GM12878 (cell line): ENCODE data around the gene FARS2. TPM values are rescaled to one million over a fixed set of nuclear protein-coding genes. Genes with fewer than 3 reads are reported as not detected.
A peak's percentile ranks its signal among the peaks of the same experiment; 100 is the strongest.

Experiments used
- ATAC-seq: fragments of 200-7000 bp; cut with Tn5 transposase; 3 replicates; pipeline ENCODE4 v1.9.1; 2020; ENCODE audit warnings: mild to moderate bottlenecking, moderate library complexity
- BruUV-seq: library from RNA; stranded (reverse); fragments of 400-500 nt; replicated peaks from 2 replicates; lab custom pipeline; 2021; lab: Mats Ljungman, UMichigan
- CTCF ChIA-PET: fragments of 300-600 bp; sonication (Branson Sonifier 250); formaldehyde crosslinking; extraction: SDS; loops from one replicate; lab custom pipeline; 2021; ENCODE audit warnings: inconsistent platforms; lab: Yijun Ruan, JAX
- POLR2A ChIA-PET: fragments of 350-600 bp; formaldehyde crosslinking; extraction: SDS; loops from one replicate; lab custom pipeline; 2021; ENCODE audit warnings: inconsistent platforms; lab: Charles Lee
- RAD21 ChIA-PET: fragments of 300-600 bp; sonication (Branson Sonifier 250); formaldehyde crosslinking; loops from one replicate; lab custom pipeline; 2023; ENCODE audit warnings: antibody characterized with exemption; ENCODE audit not compliant: unreplicated experiment; lab: Charles Lee
- SMC1A ChIA-PET: fragments of 300-600 bp; sonication (Branson Sonifier 250); formaldehyde crosslinking; loops from one replicate; lab custom pipeline; 2023; ENCODE audit not compliant: unreplicated experiment, uncharacterized antibody; lab: Charles Lee
- DNase-seq: peaks from one replicate; pipeline ENCODE4 v3.0.0-alpha.2; 2011; ENCODE audit warnings: low read depth, low spot score
- FAIRE-seq: peaks from 3 replicates; lab custom pipeline; 2011; peaks lifted over from hg19 to GRCh38; lab: Jason Lieb, UNC
- H2AFZ ChIP-seq: 2 replicates; pipeline ENCODE4 v1.6.0; 2011; ENCODE audit warnings: low read depth, low read length, control low read depth; ENCODE audit not compliant: control insufficient read depth
- H3K27ac ChIP-seq: 2 replicates; pipeline ENCODE4 v1.5.1; 2011; ENCODE audit warnings: control low read depth; ENCODE audit not compliant: control insufficient read depth, insufficient read depth
- H3K27me3 ChIP-seq, 2 experiments: replicated peaks in 1 of 2; 2 replicates each; pipeline versions ENCODE4 v1.6.0 to v1.6.1; 2011; ENCODE audit warnings: low read length in 1 of 2; ENCODE audit not compliant: control insufficient read depth in 2 of 2, insufficient read depth in 2 of 2
- H3K36me3 ChIP-seq, 2 experiments: 2 replicates each; pipeline ENCODE4 v1.5.1; 2011; ENCODE audit warnings: low read length in 1 of 2; ENCODE audit not compliant: control insufficient read depth in 2 of 2, insufficient read depth in 2 of 2
- H3K4me1 ChIP-seq: 2 replicates; pipeline ENCODE4 v1.6.1; 2011; ENCODE audit warnings: mild to moderate bottlenecking, low read length, moderate library complexity, mixed read lengths; ENCODE audit not compliant: control insufficient read depth, insufficient read depth
- H3K4me2 ChIP-seq: 2 replicates; pipeline ENCODE4 v1.6.0; 2011; ENCODE audit warnings: control low read depth; ENCODE audit not compliant: control insufficient read depth, insufficient read depth
- H3K4me3 ChIP-seq: fragments of 200-600 bp; sonication (generic); 2 replicates; pipeline ENCODE4 v1.5.1; 2016
- H3K79me2 ChIP-seq: 2 replicates; pipeline ENCODE4 v1.6.0; 2011; ENCODE audit warnings: low read length; ENCODE audit not compliant: control insufficient read depth, insufficient read depth
- H3K9ac ChIP-seq: 2 replicates; pipeline ENCODE4 v1.8.0; 2011; ENCODE audit warnings: low read length, control low read depth, mixed read lengths; ENCODE audit not compliant: control insufficient read depth, insufficient read depth
- H3K9me3 ChIP-seq: replicated peaks from 3 replicates; pipeline ENCODE4 v1.5.1; 2011; ENCODE audit warnings: mild to moderate bottlenecking, low read length; ENCODE audit not compliant: control insufficient read depth, insufficient read depth
- H4K20me1 ChIP-seq: 2 replicates; pipeline ENCODE4 v1.6.0; 2011; ENCODE audit not compliant: control insufficient read depth, insufficient read depth
- CREB1 ChIP-seq: IDR thresholded peaks from 2 replicates; pipeline ENCODE4 v1.6.1; 2012; ENCODE audit warnings: low read depth, mild to moderate bottlenecking, inconsistent platforms
- CREM ChIP-seq: IDR thresholded peaks from 2 replicates; pipeline ENCODE4 v1.6.1; 2014; ENCODE audit warnings: antibody characterized with exemption, low read depth
- ETV6 ChIP-seq, 2 experiments: fragments of 450-650 bp in 1 of 2; IDR thresholded peaks in 1 of 2; conservative IDR thresholded peaks in 1 of 2; 2 replicates each; pipeline ENCODE4 v1.6.1; 2014; ENCODE audit warnings: antibody characterized with exemption in 1 of 2, borderline replicate concordance in 1 of 2, low read depth in 1 of 2, mild to moderate bottlenecking in 1 of 2, moderate library complexity in 1 of 2
- GABPA ChIP-seq: IDR thresholded peaks from 2 replicates; pipeline ENCODE4 v1.6.1; 2014; ENCODE audit warnings: antibody characterized with exemption, low read depth, mild to moderate bottlenecking, inconsistent platforms
- PAX5 ChIP-seq: IDR thresholded peaks from 2 replicates; pipeline ENCODE4 v1.6.1; 2011; ENCODE audit warnings: low read depth, low read length, borderline replicate concordance
- POLR2A ChIP-seq: IDR thresholded peaks from 2 replicates; pipeline ENCODE4 v1.6.1; 2011; ENCODE audit warnings: low read depth, mild to moderate bottlenecking, low read length
- SPI1 ChIP-seq: IDR thresholded peaks from 2 replicates; pipeline ENCODE4 v1.6.1; 2011; ENCODE audit warnings: low read depth, mild to moderate bottlenecking, low read length, moderate library complexity, borderline replicate concordance; ENCODE audit not compliant: insufficient read depth
- TCF12 ChIP-seq: IDR thresholded peaks from 2 replicates; pipeline ENCODE4 v1.6.1; 2011; ENCODE audit warnings: low read depth, mild to moderate bottlenecking, low read length
- YY1 ChIP-seq: IDR thresholded peaks from 2 replicates; pipeline ENCODE4 v1.6.1; 2011; ENCODE audit warnings: low read depth, mild to moderate bottlenecking, low read length
- WGBS: methylation state at CpG from one replicate; pipeline ENCODE4 v1.1.6; 2016; ENCODE audit warnings: low lambda C conversion rate; ENCODE audit not compliant: insufficient replicate concordance, insufficient coverage; ENCODE audit errors: missing lambda C conversion rate; 5-methylcytosine and 5-hydroxymethylcytosine counted together
- in situ Hi-C: fragments of 300-500 bp; cut with MboI; formaldehyde crosslinking; loops from 9 replicates; pipeline ENCODE4 v1.14.3; 2018; ENCODE audit warnings: mixed read lengths
- intact Hi-C: fragments of 100-400 bp; cut with micrococcal nuclease; formaldehyde crosslinking; loops from one replicate; pipeline ENCODE4 v1.14.2; 2022; ENCODE audit not compliant: unreplicated experiment
- polyA plus RNA-seq, 11 experiments: library from polyadenylated mRNA; depleted of rRNA in 4 of 11; unstranded in 6 of 11; stranded (reverse) in 5 of 11; fragments of >200 nt; fragmentation: Nextera tagmentation in 4 of 11; fragmentation: Illumina TruSeq in 1 of 11; extraction: Ambion mirVana in 4 of 11; extraction: Trizol in 1 of 11; gene quantifications; 1 replicate in 1 of 11; 2 replicates in 10 of 11; pipeline versions ENCODE4 v1.2.1 to v1.2.3, GENCODE V29; 2011 to 2016; ENCODE audit warnings: inconsistent platforms in 2 of 11, missing spikeins in 2 of 11, low read depth in 1 of 11
- total RNA-seq, 4 experiments: library from RNA; depleted of rRNA in 3 of 4; stranded (reverse); fragments of >200 nt in 3 of 4; fragmentation: Illumina TruSeq in 1 of 4; extraction: Trizol in 1 of 4; gene quantifications; 2 replicates each; pipeline versions ENCODE4 v1.2.1 to v1.2.3, GENCODE V29; 2013 to 2021
- TF ChIP-seq, protein P1 (sequence below): IDR thresholded peaks from 2 replicates; pipeline ENCODE4 v1.6.1; 2012; ENCODE audit warnings: low read length, inconsistent platforms

Gene FARS2
- total and polyA plus RNA-seq, 10 of the 15 experiments (the other 5 are each of a cell fraction or from before 2014, with no cell fraction given): 16.8 to 46.7 (median 25.6) TPM

DNA sequence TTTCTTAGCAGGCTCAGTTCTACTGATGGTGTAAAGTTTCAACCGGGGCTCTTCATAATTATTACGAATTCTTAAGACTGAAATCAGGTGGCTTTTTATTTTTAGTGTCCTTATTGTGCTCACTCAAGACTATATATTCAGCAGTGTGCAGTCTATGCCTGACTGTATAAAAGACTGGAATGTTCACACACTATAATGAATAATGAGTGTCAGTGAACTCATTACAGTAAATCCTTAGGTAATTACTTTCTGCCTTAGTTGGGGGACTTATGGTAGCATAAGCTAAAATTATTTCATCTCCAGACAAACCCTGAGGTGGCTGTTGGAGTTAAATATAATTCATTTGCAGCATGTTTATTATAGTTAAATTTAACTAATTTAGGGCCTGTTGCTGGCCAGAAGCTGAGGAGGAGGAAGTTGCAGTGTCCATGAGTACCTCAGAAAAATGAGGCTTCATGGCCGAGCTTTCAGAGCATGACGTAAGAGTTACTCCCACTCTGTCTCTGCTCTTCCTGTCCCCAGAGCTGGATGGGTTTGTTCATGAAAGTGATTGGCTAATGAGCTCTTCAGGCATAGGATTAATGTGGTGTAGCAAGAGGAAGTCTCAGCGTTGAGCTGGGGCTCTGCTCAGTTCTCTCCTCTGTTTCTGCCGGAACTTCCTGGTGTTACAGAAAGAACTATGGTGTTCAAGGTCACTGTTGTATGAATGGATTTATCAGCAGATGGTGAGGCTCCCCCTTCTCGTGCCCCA lies 409.7 kb downstream of the FARS2 start:
- no peaks in the 10 kb centered on the region for H3K9me3 ChIP-seq
- intact Hi-C loops: no loop called here
- 69% methylated on average over 7 of the region's 7 CpGs for WGBS

More for the DNA sequence above, 409.7 kb downstream of the FARS2 start:
- no peak for DNase-seq
- no peaks in the 10 kb centered on the region for H4K20me1 ChIP-seq
- no TSS peak for BruUV-seq
- in situ Hi-C loops: no loop called here
- TF ChIP-seq PAX5: no peak
- peak; percentile 32; the same call in 1 of the 2 replicates for TF ChIP-seq CREM
- TF ChIP-seq POLR2A: peak; percentile 24; the same call in 1 of the 2 replicates
- TF ChIP-seq GABPA: peak; percentile 78
- no peak for TF ChIP-seq TCF12
- 0 out of 2 replicates have a peak, but pooled peaks have one; percentile 26 for TF ChIP-seq YY1
- TF ChIP-seq CREB1: peak; percentile 67
- peak; percentile 42; the same call in 1 of the 2 replicates for TF ChIP-seq SPI1
- TF ChIP-seq, protein P1, sequence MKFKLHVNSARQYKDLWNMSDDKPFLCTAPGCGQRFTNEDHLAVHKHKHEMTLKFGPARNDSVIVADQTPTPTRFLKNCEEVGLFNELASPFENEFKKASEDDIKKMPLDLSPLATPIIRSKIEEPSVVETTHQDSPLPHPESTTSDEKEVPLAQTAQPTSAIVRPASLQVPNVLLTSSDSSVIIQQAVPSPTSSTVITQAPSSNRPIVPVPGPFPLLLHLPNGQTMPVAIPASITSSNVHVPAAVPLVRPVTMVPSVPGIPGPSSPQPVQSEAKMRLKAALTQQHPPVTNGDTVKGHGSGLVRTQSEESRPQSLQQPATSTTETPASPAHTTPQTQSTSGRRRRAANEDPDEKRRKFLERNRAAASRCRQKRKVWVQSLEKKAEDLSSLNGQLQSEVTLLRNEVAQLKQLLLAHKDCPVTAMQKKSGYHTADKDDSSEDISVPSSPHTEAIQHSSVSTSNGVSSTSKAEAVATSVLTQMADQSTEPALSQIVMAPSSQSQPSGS: peak; percentile 22; the same call in 1 of the 2 replicates
- peak in 1 of 2 experiments; percentile 17; a peak in 1 of 4 replicates for TF ChIP-seq ETV6 (conservative IDR thresholded peaks at IDR 0.05 in 1 of 2, IDR thresholded peaks at IDR 0.05 in 1 of 2; ENCODE audit: borderline replicate concordance in 1 of 2, low read depth in 1 of 2)
- no peak overlapping the region for H3K9ac ChIP-seq
- H3K36me3 ChIP-seq: no peaks in the 10 kb centered on the region
- H3K4me2 ChIP-seq: no peak overlapping the region; the same call in 1 of the 2 replicates
- ChIA-PET SMC1A (interaction anchor here (0.7 to 1.5 kb wide), 4 partner anchors 20 to 200 kb away, joined by 3 to 5 read pairs (median 3); no protein-coding TSS in a partner anchor), POLR2A (no interaction called here), CTCF (interaction anchor here (0.6 to 2.3 kb wide), 5 partner anchors 10 to 202 kb away, joined by 3 to 13 read pairs (median 3); no protein-coding TSS in a partner anchor), RAD21 (interaction anchor here (1.3 to 2.6 kb wide), 2 partner anchors 53 to 200 kb away, joined by 6 to 15 read pairs; no protein-coding TSS in a partner anchor)
- H3K27me3 ChIP-seq: no peaks in the 10 kb centered on the region
- FAIRE-seq: no peak
- no peaks in the 10 kb centered on the region for H3K79me2 ChIP-seq
- peaks cover 7% of the 10 kb centered on the region for H3K4me1 ChIP-seq
- H3K27ac ChIP-seq: no peak overlapping the region
- H3K4me3 ChIP-seq: no peak overlapping the region
- peak overlapping the region; percentile 37; the same call in 1 of the 2 replicates for H2AFZ ChIP-seq
- ATAC-seq: peak; percentile 81
